Gastrocnemius medialis (tissue), 4 donors: ENCODE measurements around the gene CST7. TPM values are rescaled to one million over a fixed set of nuclear protein-coding genes. Genes with fewer than 3 reads are reported as not detected.
A peak's percentile ranks its signal among the peaks of the same experiment; 100 is the strongest.

ENCODE experiments used
- ATAC-seq, 2 donors: fragments of 150-250 bp; one replicate each; pipeline ENCODE4 v1.9.1; 2016
- DNase-seq, 2 donors: peaks; one replicate each; pipeline ENCODE4 v3.0.0-alpha.2; 2019
- H3K27ac ChIP-seq, 4 donors: fragments of 200-600 bp; sonication (generic); 1 replicate in 1 of 4; 2 replicates in 3 of 4; pipeline ENCODE4 v1.5.1; 2016 to 2018; ENCODE audit warnings: mild to moderate bottlenecking in 2 of 4, moderate library complexity in 1 of 4
- H3K27me3 ChIP-seq, 3 donors: fragments of 200-600 bp; sonication (generic) in 2 of 3; 1 replicate in 1 of 3; 2 replicates in 2 of 3; pipeline versions ENCODE4 v1.5.1 to v1.6.0; 2016 to 2019; ENCODE audit warnings: mild to moderate bottlenecking in 1 of 3, moderate library complexity in 1 of 3
- H3K36me3 ChIP-seq, 2 donors: fragments of 200-600 bp; sonication (generic) in 1 of 2; one replicate each; pipeline ENCODE4 v1.5.1; 2017 to 2018
- H3K4me1 ChIP-seq, 2 donors: fragments of 200-600 bp; sonication (generic) in 1 of 2; one replicate each; pipeline ENCODE4 v1.5.1; 2016 to 2017; ENCODE audit warnings: mild to moderate bottlenecking in 2 of 2
- H3K4me3 ChIP-seq, 4 donors: fragments of 200-600 bp; sonication (generic) in 3 of 4; 1 replicate in 1 of 4; 2 replicates in 3 of 4; pipeline ENCODE4 v1.5.1; 2016 to 2019; ENCODE audit warnings: mild to moderate bottlenecking in 2 of 4
- H3K9me3 ChIP-seq, 3 donors: fragments of 200-600 bp; sonication (generic) in 2 of 3; 1 replicate in 1 of 3; 2 replicates in 2 of 3; pipeline ENCODE4 v1.5.1; 2016 to 2019
- CTCF ChIP-seq, 5 experiments: fragments of 450-650 bp in 3 of 5; fragments of 200-600 bp in 2 of 5; sonication (generic) in 2 of 5; IDR thresholded peaks in 4 of 5; conservative IDR thresholded peaks in 1 of 5; 1 replicate in 4 of 5; 2 replicates in 1 of 5; pipeline ENCODE4 v1.5.1; 2016 to 2019; ENCODE audit warnings: antibody characterized with exemption in 5 of 5, mild to moderate bottlenecking in 3 of 5, moderate library complexity in 3 of 5
- POLR2A ChIP-seq, 2 donors: fragments of 450-650 bp; IDR thresholded peaks; one replicate each; pipeline ENCODE4 v1.6.1; 2017; ENCODE audit warnings: antibody characterized with exemption in 2 of 2, mild to moderate bottlenecking in 2 of 2, moderate library complexity in 2 of 2
- in situ Hi-C, 4 donors: fragments of 200-750 bp; cut with MboI; loops; one replicate each; pipeline versions ENCODE4 v1.15.0 to v1.8.0; 2017; ENCODE audit warnings: low sequenced_read_pairs in 4 of 4
- intact Hi-C: fragments of 100-400 bp; cut with DNase I; formaldehyde crosslinking; loops from one replicate; pipeline ENCODE4 v1.15.1; 2023; ENCODE audit warnings: low total_unique reads
- total RNA-seq, 4 donors: library from RNA; depleted of rRNA; stranded (reverse); fragments of >200 nt; gene quantifications; one replicate each; pipeline versions ENCODE4 v1.1.0 to v1.2.3, GENCODE V29; 2016

Gene CST7
- total RNA-seq, 4 donors from 2014 or later = 0.91 to 1.9 (median 1.0) TPM; not detected in 1

GRCh38 chr20:24989162-24989561, 40.1 kb downstream of the CST7 start:
- in situ Hi-C loops = loop anchor here (25.0 kb wide), 5 partner anchors 198 to 1352 kb away; partner anchors contain the start of genes CST3 (in 1 of the 4) and ENTPD6 (in 1 of the 4)
- Histone ChIP-seq H3K9me3 (no peaks in the 10 kb centered on the region), H3K36me3 (no peaks in the 10 kb centered on the region), H3K4me3 (no peak overlapping the region), H3K27ac (peak overlapping the region; percentile 8 to 51 (median 24)), H3K27me3 (no peaks in the 10 kb centered on the region), H3K4me1 (peaks cover 60 to 68% of the 10 kb centered on the region in 2 donors)
- no peak for TF ChIP-seq CTCF (IDR thresholded peaks at IDR 0.05 in 4 of 5, conservative IDR thresholded peaks at IDR 0.05 in 1 of 5)
- no peak for TF ChIP-seq POLR2A (IDR thresholded peaks at IDR 0.05)
- DNase-seq (peak in 1 of 2 donors; percentile 60), ATAC-seq (peak in 1 of 2 donors; percentile 40)
- intact Hi-C loops = no loop called here

DNA sequence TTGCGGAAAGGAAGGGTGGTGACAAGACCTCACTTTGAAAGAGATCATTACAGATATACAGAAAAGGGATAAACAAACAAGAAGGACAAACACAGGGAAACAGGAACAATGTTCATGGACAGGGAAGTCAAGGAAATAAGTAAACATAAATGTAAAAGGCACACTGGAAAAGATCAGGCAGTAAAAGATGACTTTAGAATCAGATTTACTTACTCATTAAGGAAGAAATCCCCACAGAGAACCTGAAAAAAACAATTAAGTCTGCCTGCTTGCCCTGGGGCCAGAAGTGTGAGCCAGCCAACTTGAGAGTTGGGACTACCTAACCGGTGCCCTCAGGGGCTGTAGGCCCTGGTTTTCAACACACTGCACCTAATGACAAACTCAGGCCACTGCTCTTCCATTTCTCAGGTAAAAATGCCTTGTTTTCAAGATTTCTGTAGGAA, 41.8 kb downstream of the CST7 start:
- peaks cover 53 to 56% of the 10 kb centered on the region in 2 donors for H3K4me1 ChIP-seq
- H3K4me3 ChIP-seq = peak overlapping the region in 3 of 4 donors; percentile 85 to 92 (median 88)
- DNase-seq = no peak
- intact Hi-C loops = loop anchor here (5.0 kb wide), 3 partner anchors 206 to 1349 kb away; partner anchors contain the start of genes ENTPD6 and PYGB
- H3K27me3 ChIP-seq = no peaks in the 10 kb centered on the region
- H3K27ac ChIP-seq = no peak overlapping the region
- no peaks in the 10 kb centered on the region for H3K9me3 ChIP-seq
- H3K36me3 ChIP-seq = no peaks in the 10 kb centered on the region
- TF ChIP-seq CTCF (IDR thresholded peaks at IDR 0.05 in 4 of 5, conservative IDR thresholded peaks at IDR 0.05 in 1 of 5) (no peak), POLR2A (IDR thresholded peaks at IDR 0.05) (no peak)
- in situ Hi-C loops = loop anchor here (5.0 to 25.0 kb wide), 8 partner anchors 184 to 1354 kb away; partner anchors contain the start of genes ABHD12 (in 3 of the 4), CST3 (in 1 of the 4), ENTPD6 (in 1 of the 4) and GINS1 (in 1 of the 4)
- no peak for ATAC-seq

DNA sequence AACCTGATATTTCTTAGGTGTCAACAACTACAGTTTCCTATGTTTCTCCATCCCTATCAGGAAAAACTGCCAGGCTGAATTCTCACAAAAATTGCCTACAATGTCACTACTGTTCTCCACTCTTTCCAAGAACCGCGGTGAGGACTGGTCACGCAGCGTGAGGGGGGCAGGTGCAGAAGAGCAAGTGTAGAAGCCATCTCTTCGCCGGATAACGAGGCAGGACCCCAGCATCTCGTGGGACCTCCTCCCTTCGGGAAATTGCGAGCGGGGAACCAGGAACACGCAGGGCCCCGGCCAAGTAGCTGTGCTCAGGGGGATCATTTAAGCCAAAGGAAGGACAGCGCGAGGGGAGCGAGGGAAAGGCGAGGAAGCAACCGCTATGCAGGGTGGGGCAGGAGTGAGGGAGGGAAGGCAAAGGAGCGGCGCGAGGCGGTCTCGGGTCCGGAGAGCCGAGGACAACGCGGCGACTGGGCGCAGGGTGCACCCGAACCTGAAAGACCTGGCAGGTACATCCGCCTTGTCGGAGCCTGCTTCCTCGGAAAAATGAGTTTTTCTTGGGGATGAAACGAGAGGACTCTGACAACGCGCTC, 42.9 kb downstream of the CST7 start:
- peak overlapping the region; percentile 85 to 92 (median 88) for H3K4me3 ChIP-seq
- H3K36me3 ChIP-seq = no peaks in the 10 kb centered on the region
- H3K4me1 ChIP-seq = peaks cover 44 to 46% of the 10 kb centered on the region in 2 donors
- ATAC-seq (peak; percentile 16 to 28), DNase-seq (no peak)
- intact Hi-C loops = loop anchor here (2.0 to 5.0 kb wide), 4 partner anchors 205 to 1350 kb away; partner anchors contain the start of genes ABHD12, ENTPD6 and PYGB
- no peaks in the 10 kb centered on the region for H3K9me3 ChIP-seq
- H3K27me3 ChIP-seq = no peaks in the 10 kb centered on the region
- TF ChIP-seq CTCF (IDR thresholded peaks at IDR 0.05 in 4 of 5, conservative IDR thresholded peaks at IDR 0.05 in 1 of 5) (no peak), POLR2A (IDR thresholded peaks at IDR 0.05) (no peak)
- in situ Hi-C loops = loop anchor here (5.0 to 25.0 kb wide), 8 partner anchors 183 to 1355 kb away; partner anchors contain the start of genes ABHD12 (in 3 of the 4), CST3 (in 1 of the 4), ENTPD6 (in 1 of the 4) and GINS1 (in 1 of the 4)
- H3K27ac ChIP-seq = peak overlapping the region; percentile 94 to 98 (median 96)

DNA sequence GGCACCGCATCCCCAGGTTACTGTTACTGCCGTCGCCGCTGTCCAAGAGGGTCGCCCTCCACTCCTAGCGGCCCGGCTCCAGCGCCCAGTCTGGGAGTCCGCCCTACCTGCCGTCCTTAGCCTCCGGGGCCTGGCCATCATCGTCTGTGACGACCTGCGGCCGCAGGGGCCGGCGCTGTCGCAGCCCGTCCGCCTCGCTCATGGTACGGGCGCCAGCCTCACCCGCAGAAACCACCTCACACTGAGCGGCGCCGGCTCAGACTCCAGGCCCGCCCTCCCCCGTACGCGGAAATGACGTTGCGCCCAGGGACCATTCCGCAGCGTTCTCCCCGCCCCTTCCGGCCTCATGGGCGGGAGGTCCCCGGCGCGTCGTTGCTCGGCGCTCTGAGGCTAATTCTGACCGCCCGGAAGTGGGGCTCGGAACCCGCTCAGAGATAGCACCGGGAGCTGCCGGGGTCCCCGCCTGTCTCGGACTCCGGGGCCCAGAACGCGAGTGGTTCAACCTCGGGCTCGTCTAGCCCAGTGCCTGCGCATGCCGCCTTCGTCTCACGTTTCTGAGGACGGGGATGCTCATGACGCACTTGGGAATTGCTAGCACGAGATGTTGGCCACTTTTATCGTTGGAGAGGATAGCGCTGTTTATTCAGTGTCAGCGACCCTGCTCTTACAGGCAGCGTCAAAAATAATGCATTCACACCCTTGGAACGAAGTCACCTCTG, 43.6 kb downstream of the CST7 start, which contains the start of gene APMAP:
APMAP (minus strand) TSS at position 265 of the 719 bp plus-strand sequence; CDS start at position 202, 63 bp downstream.
- TF ChIP-seq CTCF (IDR thresholded peaks at IDR 0.05 in 4 of 5, conservative IDR thresholded peaks at IDR 0.05 in 1 of 5) = peak in 1 of 5 experiments; percentile 6
- peak; percentile 97 to 98 for TF ChIP-seq POLR2A (IDR thresholded peaks at IDR 0.05)
- intact Hi-C loops (loop anchor here (2.0 to 5.0 kb wide), 4 partner anchors 205 to 1350 kb away; partner anchors contain the start of genes ABHD12, ENTPD6 and PYGB), in situ Hi-C loops (loop anchor here (5.0 to 25.0 kb wide), 8 partner anchors 182 to 1355 kb away; partner anchors contain the start of genes ABHD12 (in 3 of the 4), CST3 (in 1 of the 4), ENTPD6 (in 1 of the 4) and GINS1 (in 1 of the 4))
- ATAC-seq (peak; percentile 81 to 88), DNase-seq (peak; percentile 91 to 93)
- H3K36me3 ChIP-seq = no peaks in the 10 kb centered on the region
- no peaks in the 10 kb centered on the region for H3K27me3 ChIP-seq
- H3K9me3 ChIP-seq = no peaks in the 10 kb centered on the region
- peak within 1 kb of the TSS; percentile 85 to 92 (median 88) for H3K4me3 ChIP-seq
- peak within 1 kb of the TSS; percentile 94 to 98 (median 96) for H3K27ac ChIP-seq
- peaks cover 40 to 49% of the 10 kb centered on the region in 2 donors for H3K4me1 ChIP-seq
